HepG2 (cell line): ENCODE results near the gene CARHSP1. TPM values are rescaled to one million over a fixed set of nuclear protein-coding genes. Genes with fewer than 3 reads are reported as not detected.

Experiments
- ELF1 ChIP-seq: sonication (generic); formaldehyde crosslinking; IDR thresholded peaks from 2 replicates; pipeline ENCODE4 v1.4.0; 2020; ENCODE audit warnings: missing genetic modification reagents
- FOXK2 ChIP-seq: fragments of 450-650 bp; IDR thresholded peaks from 2 replicates; pipeline ENCODE4 v1.6.1; 2016
- KAT2B ChIP-seq: fragments of 150-350 bp; IDR thresholded peaks from 2 replicates; pipeline ENCODE4 v1.6.1; 2014; ENCODE audit warnings: low read depth, low read length, borderline replicate concordance
- KAT7 ChIP-seq: IDR thresholded peaks from 2 replicates; pipeline ENCODE4 v1.6.1; 2018; ENCODE audit warnings: borderline replicate concordance, missing compliant biosample characterization
- MIER2 ChIP-seq: IDR thresholded peaks from 2 replicates; pipeline ENCODE4 v1.6.1; 2016; ENCODE audit warnings: missing biosample characterization, missing genetic modification reagents
- MTF2 ChIP-seq: sonication (generic); formaldehyde crosslinking; IDR thresholded peaks from 2 replicates; pipeline ENCODE4 v1.5.0; 2020; ENCODE audit warnings: missing genetic modification reagents, borderline replicate concordance
- NFE2L1 ChIP-seq: sonication (generic); formaldehyde crosslinking; IDR thresholded peaks from 2 replicates; pipeline ENCODE4 v1.4.0; 2020; ENCODE audit warnings: missing genetic modification reagents, mild to moderate bottlenecking, borderline replicate concordance
- SRY ChIP-seq: sonication (generic); formaldehyde crosslinking; IDR thresholded peaks from 2 replicates; pipeline ENCODE4 v1.8.0; 2022; ENCODE audit warnings: mild to moderate bottlenecking, missing genetic modification reagents
- ZEB1 ChIP-seq: IDR thresholded peaks from 2 replicates; pipeline ENCODE4 v1.6.1; 2012; ENCODE audit warnings: mild to moderate bottlenecking, low read depth, inconsistent platforms; ENCODE audit not compliant: insufficient replicate concordance
- ZNF282 ChIP-seq: fragments of 450-650 bp; IDR thresholded peaks from 2 replicates; pipeline ENCODE4 v1.6.1; 2018; ENCODE audit not compliant: partially characterized antibody
- ZNF772 ChIP-seq: sonication (generic); formaldehyde crosslinking; IDR thresholded peaks from 2 replicates; pipeline ENCODE4 v1.5.0; 2020; ENCODE audit warnings: mild to moderate bottlenecking, missing genetic modification reagents
- polyA plus RNA-seq, 8 experiments: library from polyadenylated mRNA; depleted of rRNA in 3 of 8; stranded (reverse) in 7 of 8; unstranded in 1 of 8; fragments of >200 nt; fragmentation: Illumina TruSeq in 4 of 8; extraction: Trizol in 4 of 8; gene quantifications; 2 replicates each; pipeline versions ENCODE4 v1.2.1 to v1.2.3, GENCODE V29; 2011 to 2016; ENCODE audit warnings: low read depth in 4 of 8, missing spikeins in 1 of 8, mixed read lengths in 1 of 8; ENCODE audit not compliant: insufficient read depth in 1 of 8
- total RNA-seq, 5 experiments: library from RNA; depleted of rRNA; stranded (reverse); fragments of >200 nt; fragmentation: Illumina TruSeq; extraction: Trizol; gene quantifications; 2 replicates each; pipeline ENCODE4 v1.2.3, GENCODE V29; 2016; ENCODE audit warnings: low read depth in 1 of 5
- TF ChIP-seq, protein P1 (sequence below): sonication (generic); formaldehyde crosslinking; IDR thresholded peaks from one replicate; pipeline ENCODE4 v1.5.1; 2020; ENCODE audit warnings: mild to moderate bottlenecking, missing genetic modification reagents; ENCODE audit errors: not compliant biosample characterization
- TF ChIP-seq, protein P2 (sequence below): sonication (generic); formaldehyde crosslinking; IDR thresholded peaks from 2 replicates; pipeline ENCODE4 v1.4.0; 2020; ENCODE audit warnings: missing genetic modification reagents
- TF ChIP-seq, protein P3 (sequence below): sonication (generic); formaldehyde crosslinking; IDR thresholded peaks from 2 replicates; pipeline ENCODE4 v1.9.0; 2021; ENCODE audit warnings: missing genetic modification reagents, borderline replicate concordance
- TF ChIP-seq, protein P4 (sequence below): IDR thresholded peaks from 2 replicates; pipeline ENCODE4 v1.6.1; 2016
- TF ChIP-seq, protein P5 (sequence below): IDR thresholded peaks from 2 replicates; pipeline ENCODE4 v1.6.1; 2016; ENCODE audit warnings: low read depth

The CARHSP1 gene
- total and polyA plus RNA-seq, 2 of the 13 experiments (the other 11 are each of a cell fraction or from before 2014, with no cell fraction given) = 173 to 345 TPM

DNA sequence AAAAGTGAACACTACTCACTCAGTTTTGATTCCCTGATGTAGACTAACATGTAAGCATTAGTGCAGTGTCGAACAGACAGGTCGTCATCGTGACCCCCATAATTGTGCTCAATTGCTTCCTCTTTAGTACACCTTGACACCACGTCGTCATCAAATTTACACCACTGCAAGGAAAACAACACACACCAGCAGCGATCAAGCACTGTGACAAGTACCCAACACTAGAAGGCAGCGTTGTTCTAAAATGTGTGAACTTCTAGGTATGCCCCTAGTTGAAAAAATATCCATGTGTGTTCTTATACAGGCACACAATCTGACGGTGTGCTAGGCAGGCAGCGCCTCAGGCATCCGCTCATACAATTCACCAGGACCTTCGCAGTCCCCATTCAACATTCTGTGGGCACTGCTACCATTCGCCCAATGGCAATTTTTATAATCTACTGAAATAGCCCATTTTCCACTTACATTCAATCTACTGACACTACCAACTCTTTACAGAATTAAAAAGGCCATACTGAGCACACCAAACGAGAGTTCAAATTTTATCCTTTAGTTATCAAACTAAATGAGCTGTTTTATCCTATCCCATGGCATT, 36.5 kb upstream of the CARHSP1 start (continued):
- TF ChIP-seq, protein P1, sequence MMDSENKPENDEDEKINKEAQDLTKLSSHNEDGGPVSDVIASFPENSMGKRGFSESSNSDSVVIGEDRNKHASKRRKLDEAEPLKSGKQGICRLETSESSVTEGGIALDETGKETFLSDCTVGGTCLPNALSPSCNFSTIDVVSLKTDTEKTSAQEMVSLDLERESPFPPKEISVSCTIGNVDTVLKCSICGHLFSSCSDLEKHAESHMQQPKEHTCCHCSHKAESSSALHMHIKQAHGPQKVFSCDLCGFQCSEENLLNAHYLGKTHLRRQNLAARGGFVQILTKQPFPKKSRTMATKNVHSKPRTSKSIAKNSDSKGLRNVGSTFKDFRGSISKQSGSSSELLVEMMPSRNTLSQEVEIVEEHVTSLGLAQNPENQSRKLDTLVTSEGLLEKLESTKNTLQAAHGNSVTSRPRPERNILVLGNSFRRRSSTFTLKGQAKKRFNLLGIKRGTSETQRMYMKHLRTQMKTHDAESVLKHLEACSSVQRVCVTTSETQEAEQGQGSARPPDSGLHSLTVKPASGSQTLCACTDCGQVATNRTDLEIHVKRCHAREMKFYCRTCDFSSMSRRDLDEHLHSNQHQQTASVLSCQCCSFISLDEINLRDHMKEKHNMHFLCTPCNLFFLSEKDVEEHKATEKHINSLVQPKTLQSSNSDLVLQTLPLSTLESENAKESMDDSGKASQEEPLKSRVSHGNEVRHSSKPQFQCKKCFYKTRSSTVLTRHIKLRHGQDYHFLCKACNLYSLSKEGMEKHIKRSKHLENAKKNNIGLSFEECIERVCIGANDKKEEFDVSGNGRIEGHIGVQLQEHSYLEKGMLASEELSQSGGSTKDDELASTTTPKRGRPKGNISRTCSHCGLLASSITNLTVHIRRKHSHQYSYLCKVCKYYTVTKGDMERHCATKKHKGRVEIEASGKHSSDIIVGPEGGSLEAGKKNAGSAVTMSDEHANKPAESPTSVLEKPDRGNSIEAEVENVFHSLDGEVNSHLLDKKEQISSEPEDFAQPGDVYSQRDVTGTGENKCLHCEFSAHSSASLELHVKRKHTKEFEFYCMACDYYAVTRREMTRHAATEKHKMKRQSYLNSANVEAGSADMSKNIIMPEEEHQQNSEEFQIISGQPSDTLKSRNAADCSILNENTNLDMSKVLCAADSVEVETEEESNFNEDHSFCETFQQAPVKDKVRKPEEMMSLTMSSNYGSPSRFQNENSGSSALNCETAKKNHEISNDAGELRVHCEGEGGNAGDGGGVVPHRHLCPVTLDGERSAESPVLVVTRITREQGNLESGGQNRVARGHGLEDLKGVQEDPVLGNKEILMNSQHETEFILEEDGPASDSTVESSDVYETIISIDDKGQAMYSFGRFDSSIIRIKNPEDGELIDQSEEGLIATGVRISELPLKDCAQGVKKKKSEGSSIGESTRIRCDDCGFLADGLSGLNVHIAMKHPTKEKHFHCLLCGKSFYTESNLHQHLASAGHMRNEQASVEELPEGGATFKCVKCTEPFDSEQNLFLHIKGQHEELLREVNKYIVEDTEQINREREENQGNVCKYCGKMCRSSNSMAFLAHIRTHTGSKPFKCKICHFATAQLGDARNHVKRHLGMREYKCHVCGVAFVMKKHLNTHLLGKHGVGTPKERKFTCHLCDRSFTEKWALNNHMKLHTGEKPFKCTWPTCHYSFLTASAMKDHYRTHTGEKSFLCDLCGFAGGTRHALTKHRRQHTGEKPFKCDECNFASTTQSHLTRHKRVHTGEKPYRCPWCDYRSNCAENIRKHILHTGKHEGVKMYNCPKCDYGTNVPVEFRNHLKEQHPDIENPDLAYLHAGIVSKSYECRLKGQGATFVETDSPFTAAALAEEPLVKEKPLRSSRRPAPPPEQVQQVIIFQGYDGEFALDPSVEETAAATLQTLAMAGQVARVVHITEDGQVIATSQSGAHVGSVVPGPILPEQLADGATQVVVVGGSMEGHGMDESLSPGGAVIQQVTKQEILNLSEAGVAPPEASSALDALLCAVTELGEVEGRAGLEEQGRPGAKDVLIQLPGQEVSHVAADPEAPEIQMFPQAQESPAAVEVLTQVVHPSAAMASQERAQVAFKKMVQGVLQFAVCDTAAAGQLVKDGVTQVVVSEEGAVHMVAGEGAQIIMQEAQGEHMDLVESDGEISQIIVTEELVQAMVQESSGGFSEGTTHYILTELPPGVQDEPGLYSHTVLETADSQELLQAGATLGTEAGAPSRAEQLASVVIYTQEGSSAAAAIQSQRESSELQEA = peak; percentile 37
- TF ChIP-seq, protein P2, sequence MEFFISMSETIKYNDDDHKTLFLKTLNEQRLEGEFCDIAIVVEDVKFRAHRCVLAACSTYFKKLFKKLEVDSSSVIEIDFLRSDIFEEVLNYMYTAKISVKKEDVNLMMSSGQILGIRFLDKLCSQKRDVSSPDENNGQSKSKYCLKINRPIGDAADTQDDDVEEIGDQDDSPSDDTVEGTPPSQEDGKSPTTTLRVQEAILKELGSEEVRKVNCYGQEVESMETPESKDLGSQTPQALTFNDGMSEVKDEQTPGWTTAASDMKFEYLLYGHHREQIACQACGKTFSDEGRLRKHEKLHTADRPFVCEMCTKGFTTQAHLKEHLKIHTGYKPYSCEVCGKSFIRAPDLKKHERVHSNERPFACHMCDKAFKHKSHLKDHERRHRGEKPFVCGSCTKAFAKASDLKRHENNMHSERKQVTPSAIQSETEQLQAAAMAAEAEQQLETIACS (CRISPR knock-in tag) = no peak
- TF ChIP-seq, protein P3, sequence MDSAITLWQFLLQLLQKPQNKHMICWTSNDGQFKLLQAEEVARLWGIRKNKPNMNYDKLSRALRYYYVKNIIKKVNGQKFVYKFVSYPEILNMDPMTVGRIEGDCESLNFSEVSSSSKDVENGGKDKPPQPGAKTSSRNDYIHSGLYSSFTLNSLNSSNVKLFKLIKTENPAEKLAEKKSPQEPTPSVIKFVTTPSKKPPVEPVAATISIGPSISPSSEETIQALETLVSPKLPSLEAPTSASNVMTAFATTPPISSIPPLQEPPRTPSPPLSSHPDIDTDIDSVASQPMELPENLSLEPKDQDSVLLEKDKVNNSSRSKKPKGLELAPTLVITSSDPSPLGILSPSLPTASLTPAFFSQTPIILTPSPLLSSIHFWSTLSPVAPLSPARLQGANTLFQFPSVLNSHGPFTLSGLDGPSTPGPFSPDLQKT = no peak
- TF ChIP-seq KAT2B (no peak), KAT7 (no peak), ZEB1 (no peak), SRY (no peak), FOXK2 (0 out of 2 replicates have a peak, but pooled peaks have one; percentile 9), MTF2 (CRISPR knock-in tag) (no peak; the same call in 1 of the 2 replicates), ZNF282 (no peak), MIER2 (CRISPR knock-in tag) (0 out of 2 replicates have a peak, but pooled peaks have one; percentile 35), ZNF772 (CRISPR knock-in tag) (no peak), NFE2L1 (CRISPR knock-in tag) (no peak), ELF1 (CRISPR knock-in tag) (no peak)
- TF ChIP-seq, protein P4, sequence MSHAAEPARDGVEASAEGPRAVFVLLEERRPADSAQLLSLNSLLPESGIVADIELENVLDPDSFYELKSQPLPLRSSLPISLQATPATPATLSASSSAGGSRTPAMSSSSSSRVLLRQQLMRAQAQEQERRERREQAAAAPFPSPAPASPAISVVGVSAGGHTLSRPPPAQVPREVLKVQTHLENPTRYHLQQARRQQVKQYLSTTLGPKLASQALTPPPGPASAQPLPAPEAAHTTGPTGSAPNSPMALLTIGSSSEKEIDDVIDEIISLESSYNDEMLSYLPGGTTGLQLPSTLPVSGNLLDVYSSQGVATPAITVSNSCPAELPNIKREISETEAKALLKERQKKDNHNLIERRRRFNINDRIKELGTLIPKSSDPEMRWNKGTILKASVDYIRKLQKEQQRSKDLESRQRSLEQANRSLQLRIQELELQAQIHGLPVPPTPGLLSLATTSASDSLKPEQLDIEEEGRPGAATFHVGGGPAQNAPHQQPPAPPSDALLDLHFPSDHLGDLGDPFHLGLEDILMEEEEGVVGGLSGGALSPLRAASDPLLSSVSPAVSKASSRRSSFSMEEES (CRISPR knock-in tag) = no peak
- TF ChIP-seq, protein P5, sequence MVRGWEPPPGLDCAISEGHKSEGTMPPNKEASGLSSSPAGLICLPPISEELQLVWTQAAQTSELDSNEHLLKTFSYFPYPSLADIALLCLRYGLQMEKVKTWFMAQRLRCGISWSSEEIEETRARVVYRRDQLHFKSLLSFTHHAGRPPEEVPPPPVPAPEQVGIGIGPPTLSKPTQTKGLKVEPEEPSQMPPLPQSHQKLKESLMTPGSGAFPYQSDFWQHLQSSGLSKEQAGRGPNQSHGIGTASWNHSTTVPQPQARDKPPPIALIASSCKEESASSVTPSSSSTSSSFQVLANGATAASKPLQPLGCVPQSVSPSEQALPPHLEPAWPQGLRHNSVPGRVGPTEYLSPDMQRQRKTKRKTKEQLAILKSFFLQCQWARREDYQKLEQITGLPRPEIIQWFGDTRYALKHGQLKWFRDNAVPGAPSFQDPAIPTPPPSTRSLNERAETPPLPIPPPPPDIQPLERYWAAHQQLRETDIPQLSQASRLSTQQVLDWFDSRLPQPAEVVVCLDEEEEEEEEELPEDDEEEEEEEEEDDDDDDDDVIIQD (CRISPR knock-in tag) = no peak
